GM12873 (cell line): ENCODE results near the gene NKRF.

ENCODE experiments used
- TF ChIP-seq, protein P1 (sequence below): IDR thresholded peaks from 2 replicates; pipeline ENCODE4 v1.5.1; 2012; ENCODE audit warnings: low read depth, mild to moderate bottlenecking, moderate library complexity, low read length, control low read depth; ENCODE audit not compliant: insufficient read depth; ENCODE audit errors: missing control alignments

NKRF gene

DNA sequence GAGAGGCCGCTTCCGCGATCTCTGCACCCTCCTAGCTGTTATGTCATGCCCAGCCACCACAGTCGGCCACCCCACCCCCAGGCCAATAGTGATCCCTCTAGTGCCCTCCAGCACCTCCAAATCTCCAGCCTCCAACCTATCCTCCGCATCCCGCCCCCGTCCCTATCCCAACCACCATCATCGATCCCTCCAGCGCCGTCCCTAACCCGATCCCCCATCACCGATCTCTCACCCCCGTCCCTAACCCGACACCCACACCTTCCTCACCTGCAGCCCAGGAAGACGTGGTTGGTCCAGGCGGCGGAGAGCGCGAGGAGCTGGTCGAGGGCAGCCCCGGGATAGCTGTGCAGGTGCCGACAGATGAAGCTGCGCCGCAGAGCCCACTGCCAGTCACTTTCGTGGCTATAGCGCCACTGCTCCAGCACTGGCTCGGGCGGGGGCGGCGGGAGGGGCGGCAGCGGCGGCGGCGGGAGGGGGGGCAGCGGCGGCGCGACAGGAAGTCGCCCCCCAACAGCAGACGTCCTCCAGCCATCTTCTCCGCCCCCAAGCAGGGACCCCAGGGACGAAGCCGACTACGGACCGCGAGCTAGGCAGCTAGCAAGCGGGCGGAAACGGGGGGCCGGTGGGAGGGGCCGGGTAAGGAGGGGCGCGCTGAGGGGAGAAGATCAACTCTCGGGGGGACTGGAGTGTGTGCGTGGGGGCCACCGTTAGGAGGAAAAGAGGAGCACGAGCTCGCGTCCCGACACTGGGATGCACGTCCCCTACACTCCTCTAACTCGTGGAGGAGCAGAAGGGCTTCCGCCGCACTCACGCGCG is 552 bp downstream of the NKRF start:
- TF ChIP-seq, protein P1, sequence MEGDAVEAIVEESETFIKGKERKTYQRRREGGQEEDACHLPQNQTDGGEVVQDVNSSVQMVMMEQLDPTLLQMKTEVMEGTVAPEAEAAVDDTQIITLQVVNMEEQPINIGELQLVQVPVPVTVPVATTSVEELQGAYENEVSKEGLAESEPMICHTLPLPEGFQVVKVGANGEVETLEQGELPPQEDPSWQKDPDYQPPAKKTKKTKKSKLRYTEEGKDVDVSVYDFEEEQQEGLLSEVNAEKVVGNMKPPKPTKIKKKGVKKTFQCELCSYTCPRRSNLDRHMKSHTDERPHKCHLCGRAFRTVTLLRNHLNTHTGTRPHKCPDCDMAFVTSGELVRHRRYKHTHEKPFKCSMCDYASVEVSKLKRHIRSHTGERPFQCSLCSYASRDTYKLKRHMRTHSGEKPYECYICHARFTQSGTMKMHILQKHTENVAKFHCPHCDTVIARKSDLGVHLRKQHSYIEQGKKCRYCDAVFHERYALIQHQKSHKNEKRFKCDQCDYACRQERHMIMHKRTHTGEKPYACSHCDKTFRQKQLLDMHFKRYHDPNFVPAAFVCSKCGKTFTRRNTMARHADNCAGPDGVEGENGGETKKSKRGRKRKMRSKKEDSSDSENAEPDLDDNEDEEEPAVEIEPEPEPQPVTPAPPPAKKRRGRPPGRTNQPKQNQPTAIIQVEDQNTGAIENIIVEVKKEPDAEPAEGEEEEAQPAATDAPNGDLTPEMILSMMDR: no peak

DNA sequence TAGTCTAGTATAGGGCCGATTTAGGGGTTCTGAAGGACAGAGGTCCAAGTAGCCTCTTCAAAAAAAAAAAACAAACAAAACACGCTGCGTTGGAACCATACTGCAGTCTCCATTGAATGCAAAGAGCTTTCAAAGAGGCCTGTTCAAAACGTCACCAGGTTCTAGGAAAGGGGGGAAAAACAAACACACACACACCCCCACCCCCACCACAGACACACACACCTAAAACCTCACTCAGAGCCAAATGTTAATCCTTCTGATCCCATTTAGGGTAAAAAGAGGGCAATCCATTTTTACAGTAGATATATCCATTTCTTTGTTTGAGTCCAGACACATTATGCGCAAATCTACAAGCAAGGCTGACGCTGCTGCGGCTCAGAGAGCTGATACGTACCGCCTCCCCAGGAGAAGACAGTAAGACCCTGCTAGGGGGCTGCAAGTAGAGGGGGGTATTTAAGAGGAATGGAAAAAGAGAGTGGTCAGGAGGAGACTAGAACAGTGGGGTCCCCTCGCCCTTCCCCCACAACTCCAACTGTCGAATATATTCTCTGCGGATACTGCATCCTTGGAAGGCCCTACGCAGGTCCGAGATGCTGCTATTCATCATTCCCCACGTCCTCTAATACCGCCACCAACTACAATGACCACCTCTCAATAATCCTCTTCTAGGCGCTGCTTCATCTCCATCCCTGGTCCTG is 1.3 kb downstream of the NKRF start:
- TF ChIP-seq, protein P1: no peak

DNA sequence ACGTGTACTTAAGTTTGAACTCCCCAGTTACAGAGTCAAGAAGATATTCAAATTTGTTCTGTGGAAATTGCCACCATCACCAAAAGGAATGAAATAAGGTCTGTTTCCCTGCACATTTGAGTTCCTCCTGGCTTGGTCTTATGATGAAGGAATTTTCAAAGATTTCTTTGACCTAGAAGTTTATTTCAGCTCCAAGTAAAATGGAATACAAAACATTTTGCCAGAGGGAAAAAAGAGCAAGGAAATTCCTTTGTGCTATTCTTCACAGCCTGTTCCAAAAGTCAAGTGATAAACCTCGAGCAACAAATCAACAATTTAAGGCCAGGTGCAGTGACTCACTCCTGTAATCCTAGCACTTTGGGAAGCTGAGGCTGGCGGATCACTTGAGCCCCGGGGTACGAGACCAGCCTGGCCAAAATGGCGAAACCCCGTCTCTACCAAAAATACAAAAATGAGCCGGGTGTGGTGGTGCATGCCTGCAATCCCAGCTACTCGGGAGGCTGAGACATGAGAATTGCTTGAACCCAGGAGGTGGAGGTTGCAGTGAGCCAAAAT is 3.4 kb downstream of the NKRF start:
- TF ChIP-seq, protein P1: no peak

DNA sequence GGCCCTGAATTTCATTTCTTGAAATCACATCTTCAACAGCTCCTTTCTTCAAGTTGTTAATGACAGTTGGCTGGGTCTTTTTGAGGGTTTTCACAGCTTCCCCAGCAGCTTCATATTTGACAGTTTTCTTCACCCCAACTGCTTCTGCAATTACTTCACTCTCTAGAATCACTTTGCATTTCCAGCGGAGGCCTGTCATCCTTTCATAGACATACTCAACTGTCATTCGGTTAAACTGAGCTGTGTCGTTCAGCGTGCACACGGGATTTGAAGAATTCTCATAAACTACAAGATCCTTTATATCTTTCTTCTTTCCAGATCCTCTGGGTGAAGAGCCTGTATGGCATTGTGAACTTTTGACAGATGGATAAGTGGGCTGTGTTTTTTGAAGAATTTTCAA is 16.4 kb downstream of the NKRF start:
- TF ChIP-seq, protein P1: no peak

DNA sequence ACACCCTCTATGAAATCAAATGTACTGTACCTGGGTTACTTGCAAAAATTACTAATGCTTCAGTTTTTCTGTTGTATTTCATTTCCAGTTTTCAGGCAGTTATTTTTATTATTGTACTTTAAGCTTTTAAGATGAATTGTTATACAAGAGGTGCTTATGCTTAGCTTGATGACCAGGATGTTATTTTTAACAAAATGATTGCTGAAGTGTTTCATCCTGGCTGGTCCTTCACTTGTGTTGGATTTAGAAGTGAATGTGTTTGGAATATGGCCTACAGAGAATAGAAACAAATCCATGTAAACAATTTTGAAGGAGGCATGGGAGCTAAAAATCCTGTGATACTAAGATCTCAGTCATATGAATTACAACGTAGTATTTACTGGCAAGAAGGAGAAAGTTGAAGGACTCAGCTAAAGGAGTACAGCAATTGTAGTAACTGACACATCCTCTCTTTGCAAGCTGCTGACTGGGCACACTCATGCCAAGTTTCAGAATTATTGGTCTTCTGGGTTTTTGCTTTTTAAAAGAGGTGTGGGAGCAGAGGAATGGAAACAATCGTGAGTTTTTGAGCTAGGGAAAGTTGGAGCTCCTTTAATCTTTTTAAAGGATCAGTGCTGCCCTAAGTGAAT is 22.7 kb downstream of the NKRF start:
- TF ChIP-seq, protein P1: no peak

DNA sequence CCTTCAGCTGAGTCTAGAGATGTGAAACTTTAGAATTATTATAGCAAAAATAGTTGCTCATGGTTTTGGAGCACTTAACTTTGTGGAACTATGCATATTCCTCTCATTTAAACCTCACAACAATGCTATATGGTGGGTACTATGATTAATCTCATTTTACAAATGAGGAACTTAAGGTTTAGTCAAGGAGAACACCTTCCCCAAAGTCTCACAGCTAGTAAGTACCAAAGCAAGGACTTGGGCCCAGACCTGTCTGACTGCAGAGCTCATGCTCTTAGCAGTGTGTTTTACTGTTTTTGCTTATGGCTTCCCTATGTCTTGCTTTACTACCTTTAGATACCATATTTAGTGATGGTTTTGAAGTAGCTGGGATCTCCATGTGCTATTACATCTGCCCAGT is 26.8 kb downstream of the NKRF start:
- TF ChIP-seq, protein P1: no peak
